Measurements from ENCODE around the gene CTNNA3.

CTNNA3 gene

DNA sequence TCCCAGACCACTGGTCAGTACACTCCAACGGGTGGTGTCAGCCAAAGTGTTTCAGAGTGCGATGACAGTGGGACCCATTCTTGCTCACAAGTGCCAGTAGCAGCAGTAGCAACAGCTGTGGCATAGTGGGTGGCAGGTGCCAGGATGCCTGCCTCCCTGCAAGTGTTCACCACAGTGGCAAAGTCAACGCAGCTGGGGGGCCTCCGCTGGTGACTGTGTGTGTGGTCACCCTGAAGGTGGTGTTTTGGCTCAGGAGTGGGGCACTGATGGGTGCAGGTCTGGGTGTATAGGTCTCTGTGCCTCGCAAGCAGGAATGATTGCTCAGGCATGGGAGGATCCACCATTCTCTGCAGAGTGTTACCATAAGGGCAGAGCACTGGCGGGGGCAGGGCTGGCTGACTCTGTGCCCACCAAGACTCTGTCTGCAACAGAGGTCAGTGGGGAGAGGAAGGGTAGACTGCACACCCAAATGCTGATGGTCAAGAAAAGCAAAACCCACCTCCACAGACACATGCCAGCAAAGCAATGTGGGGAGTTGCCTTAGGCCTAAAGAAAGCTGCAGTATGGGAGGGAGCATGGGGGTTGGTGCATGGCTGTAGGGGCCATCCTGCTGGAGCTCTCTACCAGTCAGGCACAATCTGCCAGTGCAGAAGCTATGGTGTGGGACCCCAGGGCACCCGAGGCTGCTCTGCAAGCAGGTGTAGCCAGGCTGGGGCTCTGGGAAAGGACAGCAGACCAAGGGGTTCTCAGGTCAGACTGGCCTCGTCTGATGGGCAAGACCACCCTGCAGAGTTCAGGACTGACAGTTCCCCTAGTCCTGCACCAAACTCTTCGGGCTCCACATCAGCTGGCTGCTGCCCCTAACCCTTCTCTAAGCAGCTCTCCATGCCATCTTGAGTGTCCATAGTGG is 368.1 kb downstream of the CTNNA3 start:
- no peak for DNase-seq (ENCODE audit: low spot score)

DNA sequence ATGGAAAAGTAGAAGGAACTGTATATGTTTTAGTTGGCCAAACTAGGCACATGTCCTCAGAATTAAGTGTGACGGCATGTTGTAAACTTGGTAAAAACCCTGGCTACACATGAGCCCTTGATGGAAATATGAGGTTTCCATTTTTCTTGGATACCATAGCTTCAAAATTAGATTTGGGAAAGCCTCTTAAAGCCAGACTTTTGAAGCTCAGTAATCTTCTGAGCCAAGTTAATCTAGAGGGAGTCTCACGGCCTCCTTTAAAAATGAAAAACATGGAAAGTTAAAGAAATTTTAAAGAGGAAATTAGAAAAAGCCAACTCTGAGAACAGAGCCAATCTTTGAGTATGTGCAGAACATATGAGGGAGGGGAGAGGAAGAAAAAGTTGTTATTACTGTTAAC is 376.0 kb downstream of the CTNNA3 start:
- no peak for DNase-seq (ENCODE audit: low spot score)

- DNase-seq (ENCODE audit: low spot score), result no peak
Measured at GRCh38 chr10:67308912-67309311, 387.1 kb downstream of the CTNNA3 start.

DNA sequence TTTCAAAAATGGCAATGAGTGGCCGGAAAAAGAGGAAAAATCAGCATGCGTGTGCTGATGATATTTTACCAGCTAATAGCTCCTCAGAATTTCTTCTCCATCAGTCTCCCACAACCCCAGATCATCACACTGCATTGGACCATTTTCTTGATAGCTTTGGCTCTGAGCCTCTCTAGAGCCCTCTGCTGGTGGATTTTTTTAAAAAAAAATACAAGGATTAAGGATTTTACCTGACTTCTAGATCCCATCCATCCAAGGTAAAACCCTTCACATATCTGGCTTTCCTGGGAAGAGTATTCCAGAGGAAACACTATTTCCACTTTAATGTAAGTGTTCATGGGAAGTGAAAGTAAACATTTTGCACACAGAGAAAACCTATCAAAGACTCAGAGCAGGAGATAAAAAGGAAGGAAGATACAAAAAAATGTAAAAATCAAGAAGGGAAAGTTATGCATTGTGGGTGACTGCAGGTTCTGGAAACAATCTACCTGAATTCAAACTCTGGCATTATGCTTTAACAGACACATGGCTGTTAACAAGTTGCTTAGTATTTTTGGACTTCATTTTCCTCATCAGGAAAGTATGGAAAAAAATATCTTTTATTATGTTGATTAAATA is 389.3 kb downstream of the CTNNA3 start:
- DNase-seq (ENCODE audit: low spot score), result no peak

DNA sequence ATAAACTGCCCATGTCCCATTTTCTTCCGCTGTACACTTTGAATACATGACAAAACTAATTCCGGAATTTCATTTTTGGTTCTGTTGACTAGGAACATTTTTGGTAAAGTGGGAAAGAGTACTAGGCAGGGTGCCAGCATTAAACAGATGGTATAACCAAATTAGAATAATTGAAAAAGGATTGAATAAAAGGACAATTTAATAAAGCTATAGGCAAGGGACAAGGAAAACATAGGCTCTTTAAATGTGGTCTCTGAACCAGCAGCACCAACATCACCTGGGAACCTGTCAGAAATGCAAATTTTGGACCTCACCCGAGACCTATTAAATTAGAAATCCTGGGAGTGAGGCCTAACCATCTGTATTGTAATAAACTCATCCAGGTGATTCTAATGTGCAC is 393.3 kb downstream of the CTNNA3 start:
- no peak for DNase-seq (ENCODE audit: low spot score)

GRCh38 chr10:67299761-67300160 is 396.2 kb downstream of the CTNNA3 start:
- no peak for DNase-seq (ENCODE audit: low spot score)

DNA sequence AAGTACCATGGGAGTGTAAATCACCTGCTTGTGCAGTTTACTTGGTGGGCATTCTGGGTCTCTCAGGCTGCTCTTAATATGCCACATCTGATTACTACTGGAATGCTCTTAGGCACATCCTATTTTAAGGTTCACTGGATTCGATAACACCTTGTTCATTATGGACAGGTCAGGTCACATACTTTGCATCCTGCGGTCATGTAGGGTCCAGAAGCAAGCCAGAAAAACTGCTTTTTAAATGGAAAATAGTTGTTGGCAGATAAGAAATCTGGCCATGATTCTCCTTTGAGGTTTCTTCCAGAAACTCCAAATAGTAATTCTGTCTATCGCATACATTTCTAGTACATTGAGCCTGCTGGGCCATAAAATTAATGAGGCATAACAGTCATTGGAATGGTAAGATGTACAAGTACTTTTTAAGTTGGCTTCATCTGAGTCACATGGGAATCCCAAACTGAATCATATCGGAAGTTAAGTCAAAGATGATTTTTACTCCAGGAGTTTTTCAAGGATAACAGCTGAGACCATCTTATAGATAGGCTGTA is 398.3 kb downstream of the CTNNA3 start:
- DNase-seq (ENCODE audit: low spot score), result no peak

- DNase-seq (ENCODE audit: low spot score), result no peak
Measured at GRCh38 chr10:67296926-67297325, 399.1 kb downstream of the CTNNA3 start.

DNA sequence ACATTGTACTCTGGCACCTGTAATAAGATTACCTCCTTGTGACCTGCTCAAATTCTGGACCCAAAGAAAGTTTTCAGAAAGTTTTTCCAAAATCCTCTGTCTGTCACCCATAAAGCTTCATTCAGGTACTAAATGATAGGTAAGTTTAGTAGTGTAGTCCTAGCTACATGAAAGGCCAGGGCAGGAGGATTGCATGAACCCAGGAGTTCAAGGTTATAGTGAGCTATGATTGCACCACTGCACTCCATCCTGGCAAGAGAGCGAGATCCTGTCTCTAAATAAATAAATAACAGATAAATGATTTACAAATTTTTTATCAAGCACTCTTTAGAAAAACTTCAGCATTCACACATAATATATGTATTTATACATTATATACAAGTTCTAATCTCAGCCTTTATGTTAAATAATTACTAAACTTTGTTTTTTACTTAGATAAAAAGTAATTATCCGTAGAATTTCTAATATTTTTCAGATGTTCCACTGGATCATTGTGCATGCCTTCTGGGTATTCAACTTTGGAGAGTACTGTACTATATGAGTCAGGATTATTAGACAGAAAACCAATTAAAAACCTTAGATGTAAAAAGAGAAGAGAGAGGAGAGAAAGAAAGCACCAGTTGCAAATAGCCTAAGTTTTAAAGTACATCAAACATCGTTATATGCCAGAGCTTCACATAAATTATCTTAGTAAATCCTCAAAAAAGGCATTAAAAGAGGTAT is 407.1 kb downstream of the CTNNA3 start:
- DNase-seq (ENCODE audit: low spot score), result no peak

DNA sequence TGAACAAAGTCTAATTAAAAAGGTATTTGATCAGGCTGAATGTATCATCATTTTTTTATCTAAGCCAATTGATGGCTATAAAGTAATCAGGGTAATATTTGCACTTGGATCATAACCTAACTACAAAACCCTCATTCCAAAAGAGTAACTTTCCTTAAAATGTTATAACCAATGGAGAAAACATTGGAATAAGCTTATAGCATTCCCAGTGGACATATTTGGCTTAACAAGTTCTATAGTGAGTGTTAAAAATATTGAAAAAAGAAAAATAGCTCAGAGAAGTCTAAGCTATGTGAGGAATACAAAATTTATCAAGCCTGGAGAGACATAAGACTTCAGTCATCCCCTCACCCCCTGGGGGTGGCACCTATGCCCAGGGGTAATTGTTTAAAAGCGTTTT is 411.4 kb downstream of the CTNNA3 start:
- DNase-seq (ENCODE audit: low spot score), result no peak

DNA sequence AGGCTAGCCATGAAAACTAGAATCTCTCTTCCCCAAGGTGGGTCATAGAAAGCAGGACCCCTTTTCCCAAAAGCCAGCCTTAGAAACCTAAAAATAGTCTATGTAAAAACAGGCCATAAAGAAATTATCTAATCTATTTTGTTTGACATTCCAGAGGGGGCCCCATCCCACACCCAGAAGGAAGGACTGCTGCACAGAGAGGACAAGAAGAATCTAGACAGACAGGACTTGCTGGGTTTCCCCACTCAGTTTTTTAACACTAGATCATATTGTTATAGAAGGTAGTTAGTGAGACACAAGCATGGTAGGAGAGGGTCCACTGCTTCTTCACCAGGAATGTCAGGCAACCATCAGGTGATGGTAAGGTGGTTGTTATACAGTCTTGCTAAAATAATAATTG is 413.1 kb downstream of the CTNNA3 start:
- DNase-seq (ENCODE audit: low spot score), result no peak

DNA sequence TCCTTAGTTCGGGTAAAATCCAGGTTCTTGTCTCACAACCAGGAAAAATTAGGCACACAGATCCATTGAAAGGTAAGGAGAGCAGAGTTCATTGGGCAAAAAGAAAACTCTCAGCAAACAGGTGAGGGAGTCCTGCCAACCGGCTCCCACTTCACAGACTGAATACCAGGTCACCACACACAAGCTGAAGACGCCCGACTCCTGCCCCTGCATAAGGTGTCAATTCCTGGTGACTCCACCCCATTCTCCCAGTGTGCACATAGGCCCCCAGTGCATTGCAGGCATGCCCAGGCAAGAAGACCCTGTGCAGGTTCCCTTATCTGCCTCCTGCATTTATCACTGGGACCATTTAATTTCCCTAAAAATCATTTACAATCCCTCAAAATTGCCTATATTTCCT is 415.6 kb downstream of the CTNNA3 start:
- DNase-seq (ENCODE audit: low spot score), result no peak

- no peak for DNase-seq (ENCODE audit: low spot score)
Measured at GRCh38 chr10:67277402-67277801, 418.6 kb downstream of the CTNNA3 start.

GRCh38 chr10:67269828-67270227 is 426.2 kb downstream of the CTNNA3 start:
- no peak for DNase-seq (ENCODE audit: low spot score)

DNA sequence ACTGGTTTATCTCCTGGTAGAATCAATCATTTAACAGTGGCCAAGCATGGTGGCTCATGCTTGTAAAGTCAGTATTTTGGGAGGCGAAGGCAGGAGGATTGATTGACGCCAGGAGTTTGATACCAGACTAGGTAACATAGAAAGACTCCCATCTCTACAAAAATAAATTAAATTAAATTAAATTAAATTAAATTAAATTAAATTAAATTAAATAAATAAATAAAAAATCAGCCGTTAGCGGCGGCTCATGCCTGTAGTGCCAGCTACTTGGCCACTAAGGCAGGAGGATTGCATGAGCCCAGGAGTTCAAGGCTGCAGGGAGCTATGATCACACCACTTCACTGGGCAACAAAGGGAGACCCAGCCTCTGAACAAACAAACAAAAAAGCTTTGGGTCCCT is 427.8 kb downstream of the CTNNA3 start:
- no peak for DNase-seq (ENCODE audit: low spot score)

GRCh38 chr10:67262675-67263074 is 433.3 kb downstream of the CTNNA3 start:
- no peak for DNase-seq (ENCODE audit: low spot score)

- DNase-seq (ENCODE audit: low spot score), result no peak
Measured at GRCh38 chr10:67261300-67261797, 434.6 kb downstream of the CTNNA3 start.

DNA sequence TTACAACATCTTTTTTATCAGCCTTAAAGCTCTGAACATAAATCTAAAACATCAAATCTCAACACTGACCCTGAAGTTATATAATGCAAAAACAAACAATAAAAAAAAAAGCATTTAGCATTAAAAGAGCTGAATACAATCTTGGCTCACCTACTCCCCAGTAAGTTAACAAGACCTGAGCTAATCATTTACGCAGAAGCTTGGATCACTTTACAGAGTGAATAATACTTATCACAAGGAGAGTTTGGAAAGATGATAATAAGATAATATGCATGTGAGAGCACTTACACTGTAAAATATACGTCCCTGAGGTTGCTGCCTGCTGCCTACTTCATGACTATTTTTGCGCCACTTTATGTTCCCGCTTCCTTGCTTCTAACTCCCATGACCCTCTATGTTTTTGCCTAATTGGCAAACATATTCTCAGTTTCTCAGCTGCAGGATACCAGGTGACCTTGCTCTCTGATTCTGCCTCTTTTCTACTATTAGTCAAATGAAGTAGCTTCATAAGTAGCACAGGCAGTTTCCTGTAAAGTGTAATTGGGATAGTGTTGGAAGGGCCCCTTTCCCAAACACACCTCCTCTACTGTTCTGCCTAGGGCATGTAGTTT is 436.6 kb downstream of the CTNNA3 start:
- no peak for DNase-seq (ENCODE audit: low spot score)

GRCh38 chr10:67257427-67258144 is 438.4 kb downstream of the CTNNA3 start:
- DNase-seq (ENCODE audit: low spot score), result no peak

GRCh38 chr10:67257018-67257417 is 439.0 kb downstream of the CTNNA3 start:
- no peak for DNase-seq (ENCODE audit: low spot score)

- no peak for DNase-seq (ENCODE audit: low spot score)
Measured at GRCh38 chr10:67250686-67251085, 445.3 kb downstream of the CTNNA3 start.
